Endothelial cell of umbilical vein (primary cell): ENCODE measurements around the gene TOMM6. TPM values are rescaled to one million over a fixed set of nuclear protein-coding genes. Genes with fewer than 3 reads are reported as not detected.

Source experiments
- BruUV-seq: library from RNA; stranded (reverse); fragments of 400-500 nt; replicated peaks from 2 replicates; lab custom pipeline; 2021; lab: Mats Ljungman, UMichigan
- CTCF ChIA-PET: fragments of 300-600, 350-600 bp; sonication (Branson Sonifier 250); formaldehyde crosslinking; loops from one replicate; lab custom pipeline; 2021; ENCODE audit warnings: antibody characterized with exemption, inconsistent platforms; lab: Charles Lee
- POLR2A ChIA-PET: fragments of 300-600, 350-600 bp; sonication (Branson Sonifier 250); formaldehyde crosslinking; loops from one replicate; lab custom pipeline; 2021; ENCODE audit warnings: antibody characterized with exemption, inconsistent platforms; lab: Charles Lee
- DNase-seq: peaks from one replicate; pipeline ENCODE4 v3.0.0-alpha.2; 2011; ENCODE audit warnings: low read depth, low spot score
- FAIRE-seq: peaks from 2 replicates; lab custom pipeline; 2011; peaks lifted over from hg19 to GRCh38; lab: Jason Lieb, UNC
- H2AFZ ChIP-seq: 2 replicates; pipeline ENCODE4 v1.6.0; 2012; ENCODE audit warnings: low read depth, low read length, control low read depth, inconsistent platforms
- H3K27ac ChIP-seq: 2 replicates; pipeline ENCODE4 v1.5.1; 2011; ENCODE audit warnings: low read depth, mild to moderate bottlenecking, control low read depth, low read length, moderate library complexity; ENCODE audit not compliant: insufficient read depth
- H3K27me3 ChIP-seq, 2 experiments: 2 replicates each; pipeline versions ENCODE4 v1.6.0 to v1.6.1; 2011; ENCODE audit warnings: low read length in 2 of 2, mixed read lengths in 1 of 2; ENCODE audit not compliant: control insufficient read depth in 2 of 2, insufficient read depth in 2 of 2
- H3K36me3 ChIP-seq, 2 experiments: 2 replicates in 1 of 2; 3 replicates in 1 of 2; pipeline ENCODE4 v1.5.1; 2011; ENCODE audit warnings: low read length in 2 of 2, mild to moderate bottlenecking in 1 of 2, moderate library complexity in 1 of 2; ENCODE audit not compliant: control insufficient read depth in 2 of 2, insufficient read depth in 2 of 2; ENCODE audit errors: extremely low read depth in 1 of 2
- H3K4me1 ChIP-seq: 3 replicates; pipeline ENCODE4 v1.5.1; 2011; ENCODE audit warnings: mild to moderate bottlenecking, low read length; ENCODE audit not compliant: control insufficient read depth, insufficient read depth; ENCODE audit errors: extremely low read depth
- H3K4me2 ChIP-seq: 2 replicates; pipeline ENCODE4 v1.6.1; 2011; ENCODE audit warnings: low read length, control low read depth, mixed read lengths; ENCODE audit not compliant: insufficient read depth
- H3K4me3 ChIP-seq, 3 experiments: fragments of 200-600 bp in 1 of 3; sonication (generic), shearing (Covaris generic) in 1 of 3; replicated peaks in 1 of 3; 2 replicates each; pipeline ENCODE4 v1.5.1; 2011 to 2016; ENCODE audit warnings: control low read depth in 3 of 3, low read length in 3 of 3, mild to moderate bottlenecking in 2 of 3, inconsistent platforms in 1 of 3, low read depth in 1 of 3, moderate library complexity in 1 of 3; ENCODE audit not compliant: insufficient read depth in 1 of 3
- H3K79me2 ChIP-seq: 2 replicates; pipeline ENCODE4 v1.6.0; 2012; ENCODE audit warnings: low read length, inconsistent platforms; ENCODE audit not compliant: control insufficient read depth, insufficient read depth
- H3K9ac ChIP-seq: replicated peaks from 2 replicates; pipeline ENCODE3; 2011; ENCODE audit warnings: low read length, control low read depth; ENCODE audit not compliant: insufficient read depth; ENCODE audit errors: extremely low read depth
- H3K9me1 ChIP-seq: replicated peaks from 3 replicates; pipeline ENCODE4 v1.6.0; 2011; ENCODE audit warnings: mild to moderate bottlenecking, low read length; ENCODE audit not compliant: control insufficient read depth, insufficient read depth; ENCODE audit errors: extremely low read depth
- H3K9me3 ChIP-seq: replicated peaks from 2 replicates; pipeline ENCODE4 v1.5.1; 2012; ENCODE audit warnings: low read length, inconsistent platforms; ENCODE audit not compliant: control insufficient read depth, insufficient read depth
- H4K20me1 ChIP-seq: replicated peaks from 2 replicates; pipeline ENCODE3; 2011; ENCODE audit warnings: mild to moderate bottlenecking, low read length; ENCODE audit not compliant: control insufficient read depth, insufficient read depth; ENCODE audit errors: extremely low read depth
- CTCF ChIP-seq, 2 donors: IDR thresholded peaks; 1 replicate in 1 of 2; 2 replicates in 1 of 2; pipeline ENCODE4 v1.5.1; 2011; ENCODE audit warnings: low read length in 2 of 2, mild to moderate bottlenecking in 2 of 2, moderate library complexity in 2 of 2, control low read depth in 1 of 2, inconsistent platforms in 1 of 2, low read depth in 1 of 2; ENCODE audit not compliant: insufficient read depth in 1 of 2; ENCODE audit errors: extremely low read depth in 1 of 2
- EZH2 ChIP-seq: IDR thresholded peaks from 2 replicates; pipeline ENCODE4 v1.6.1; 2012; ENCODE audit warnings: borderline replicate concordance, low read depth, mild to moderate bottlenecking, moderate library complexity, low read length, inconsistent platforms; ENCODE audit not compliant: severe bottlenecking
- FOS ChIP-seq: IDR thresholded peaks from 2 replicates; pipeline ENCODE4 v1.6.1; 2011; ENCODE audit warnings: mild to moderate bottlenecking, low read length, moderate library complexity, borderline replicate concordance; ENCODE audit not compliant: insufficient read depth
- GATA2 ChIP-seq: IDR thresholded peaks from 2 replicates; pipeline ENCODE4 v1.7.0; 2011; ENCODE audit warnings: low read depth, mild to moderate bottlenecking, moderate library complexity, mixed read lengths, low read length; ENCODE audit not compliant: insufficient read length, insufficient read depth
- JUN ChIP-seq: IDR thresholded peaks from 2 replicates; pipeline ENCODE4 v1.6.1; 2011; ENCODE audit warnings: borderline replicate concordance, low read depth; ENCODE audit not compliant: insufficient read length, insufficient read depth
- MAX ChIP-seq: IDR thresholded peaks from 2 replicates; pipeline ENCODE4 v1.6.1; 2011; ENCODE audit not compliant: insufficient read depth, insufficient read length
- MYC ChIP-seq: IDR thresholded peaks from one replicate; pipeline ENCODE4 v1.6.1; 2011; ENCODE audit warnings: mild to moderate bottlenecking, low read depth, low read length
- POLR2A ChIP-seq: IDR thresholded peaks from 2 replicates; pipeline ENCODE4 v1.6.1; 2012; ENCODE audit warnings: low read depth, mild to moderate bottlenecking, control low read depth, low read length
- POLR2AphosphoS5 ChIP-seq: IDR thresholded peaks from 2 replicates; pipeline ENCODE4 v1.6.1; 2012; ENCODE audit warnings: low read depth, mild to moderate bottlenecking, control low read depth, low read length, moderate library complexity; ENCODE audit not compliant: insufficient read depth
- dilution Hi-C: fragments of 300-500 bp; cut with MboI; formaldehyde crosslinking; loops from one replicate; pipeline ENCODE4 v1.15.0; 2019; ENCODE audit warnings: low sequenced_read_pairs; ENCODE audit not compliant: extremely low pct_ligation_motif_present
- intact Hi-C: fragments of 100-400 bp; cut with micrococcal nuclease; formaldehyde crosslinking; loops from one replicate; pipeline ENCODE4 v1.10.0; 2022
- polyA plus RNA-seq, 4 experiments: library from polyadenylated mRNA; depleted of rRNA in 3 of 4; stranded (reverse) in 3 of 4; unstranded in 1 of 4; fragments of >200 nt; gene quantifications; 2 replicates each; pipeline versions ENCODE4 v1.2.1 to v1.2.3, GENCODE V29; 2011 to 2012; ENCODE audit warnings: missing spikeins in 1 of 4
- total RNA-seq: library from RNA; stranded (reverse); gene quantifications from 2 replicates; pipeline ENCODE4 v1.2.3, GENCODE V29; 2021

TOMM6 gene
- total and polyA plus RNA-seq, 2 donors (not counting 3 experiments of a cell fraction or from before 2014, with no cell fraction given) = 233 to 527 TPM

- Histone ChIP-seq H3K9me3 (no peaks in the 10 kb centered on the region), H3K79me2 (no peaks in the 10 kb centered on the region), H3K9me1 (no peaks in the 10 kb centered on the region), H3K9ac (no peak overlapping the region), H2AFZ (no peak overlapping the region), H3K27me3 (peaks cover 3 to 7% of the 10 kb centered on the region in 2 experiments), H3K4me2 (no peak overlapping the region), H3K4me1 (no peaks in the 10 kb centered on the region), H3K4me3 (no peak overlapping the region), H3K36me3 (no peaks in the 10 kb centered on the region), H4K20me1 (no peaks in the 10 kb centered on the region), H3K27ac (no peak overlapping the region)
- CTCF ChIA-PET = no interaction called here
- FAIRE-seq (no peak), DNase-seq (no peak)
- dilution Hi-C loops (no loop called here), intact Hi-C loops (no loop called here)
- TF ChIP-seq JUN = no peak
- no peak for TF ChIP-seq CTCF (IDR thresholded peaks at IDR 0.05; ENCODE audit: extremely low read depth in 1 of 2, insufficient read depth in 1 of 2, low read depth in 1 of 2, low read length in 2 of 2)
- TF ChIP-seq GATA2 = no peak
- no peak for TF ChIP-seq MAX
- TF ChIP-seq POLR2A = no peak
- no peak for TF ChIP-seq POLR2AphosphoS5
- no peak for TF ChIP-seq EZH2
- no peak for TF ChIP-seq MYC
- no peak for TF ChIP-seq FOS
- POLR2A ChIA-PET = no interaction called here
- BruUV-seq = no TSS peak
These were observed 29.4 kb upstream of the TOMM6 start for GRCh38 chr6:41757931-41758640.
